OCI-LY1 (cell line): Measurements from ENCODE around the gene GUCA2A.

Experiments
- H2AFZ ChIP-seq: fragments of 200-600 bp; sonication (generic), shearing (Covaris generic); 2 replicates; pipeline ENCODE4 v1.6.0; 2014; ENCODE audit warnings: antibody characterized with exemption, mild to moderate bottlenecking, low read length
- H3F3A ChIP-seq: fragments of 200-600 bp; sonication (generic), shearing (Covaris generic); 2 replicates; pipeline ENCODE4 v1.6.0; 2014; ENCODE audit warnings: mild to moderate bottlenecking, antibody characterized with exemption, low read length, moderate library complexity; ENCODE audit not compliant: insufficient read depth
- H3K27ac ChIP-seq: fragments of 200-600 bp; sonication (generic); 2 replicates; pipeline ENCODE4 v1.5.1; 2014; ENCODE audit warnings: low read length, mixed run types, mild to moderate bottlenecking, low read depth; ENCODE audit not compliant: poor library complexity, severe bottlenecking
- H3K27me3 ChIP-seq: fragments of 200-600 bp; sonication (generic); 2 replicates; pipeline ENCODE4 v1.6.0; 2014; ENCODE audit warnings: antibody characterized with exemption, mild to moderate bottlenecking, low read length, moderate library complexity; ENCODE audit not compliant: insufficient read depth
- H3K36me3 ChIP-seq: fragments of 200-600 bp; sonication (generic); 2 replicates; pipeline ENCODE4 v1.6.1; 2014; ENCODE audit warnings: mild to moderate bottlenecking, antibody characterized with exemption, low read length, moderate library complexity, mixed read lengths; ENCODE audit not compliant: insufficient read depth
- H3K4me1 ChIP-seq: fragments of 200-600 bp; sonication (generic); 2 replicates; pipeline ENCODE4 v1.5.1; 2014; ENCODE audit warnings: mild to moderate bottlenecking, low read length, moderate library complexity; ENCODE audit not compliant: insufficient read depth, severe bottlenecking
- H3K4me2 ChIP-seq: fragments of 200-600 bp; sonication (generic), shearing (Covaris generic); 2 replicates; pipeline ENCODE4 v1.6.1; 2014; ENCODE audit warnings: low read length
- H3K4me3 ChIP-seq: fragments of 200-600 bp; sonication (generic); 2 replicates; pipeline ENCODE4 v1.5.1; 2014; ENCODE audit warnings: low read length, low read depth, mild to moderate bottlenecking, mixed read lengths; ENCODE audit not compliant: poor library complexity, severe bottlenecking
- H3K79me2 ChIP-seq: fragments of 200-600 bp; shearing (Covaris generic); 2 replicates; pipeline ENCODE4 v1.6.1; 2016; ENCODE audit warnings: mixed run types, low read length, mixed read lengths; ENCODE audit not compliant: insufficient read depth
- H3K9ac ChIP-seq: fragments of 200-600 bp; sonication (generic), shearing (Covaris generic); 2 replicates; pipeline ENCODE4 v1.6.1; 2014; ENCODE audit warnings: mild to moderate bottlenecking, low read length, mixed read lengths
- H3K9me2 ChIP-seq: fragments of 200-600 bp; sonication (generic), shearing (Covaris generic); 2 replicates; pipeline ENCODE4 v1.6.1; 2014; ENCODE audit warnings: low read depth, mild to moderate bottlenecking, low read length, mixed read lengths
- H3K9me3 ChIP-seq: fragments of 200-600 bp; shearing (Covaris generic); 2 replicates; pipeline ENCODE4 v1.6.1; 2014; ENCODE audit warnings: low read length, mixed read lengths
- H4K20me1 ChIP-seq: fragments of 200-600 bp; sonication (generic), shearing (Covaris generic); 2 replicates; pipeline ENCODE4 v1.6.0; 2016; ENCODE audit warnings: mild to moderate bottlenecking, low read length; ENCODE audit not compliant: insufficient read depth
- CTCF ChIP-seq: fragments of 200-600 bp; sonication (generic), shearing (Covaris generic); IDR thresholded peaks from 2 replicates; pipeline ENCODE4 v1.5.1; 2017; ENCODE audit warnings: mild to moderate bottlenecking, antibody characterized with exemption, low read length, moderate library complexity, mixed read lengths
- EZH2 ChIP-seq: fragments of 200-600 bp; sonication (generic), shearing (Covaris generic); IDR thresholded peaks from 2 replicates; pipeline ENCODE4 v1.8.0; 2017; ENCODE audit warnings: borderline replicate concordance, mixed run types, mild to moderate bottlenecking, antibody characterized with exemption, low read length, moderate library complexity, mixed read lengths

Gene GUCA2A

DNA sequence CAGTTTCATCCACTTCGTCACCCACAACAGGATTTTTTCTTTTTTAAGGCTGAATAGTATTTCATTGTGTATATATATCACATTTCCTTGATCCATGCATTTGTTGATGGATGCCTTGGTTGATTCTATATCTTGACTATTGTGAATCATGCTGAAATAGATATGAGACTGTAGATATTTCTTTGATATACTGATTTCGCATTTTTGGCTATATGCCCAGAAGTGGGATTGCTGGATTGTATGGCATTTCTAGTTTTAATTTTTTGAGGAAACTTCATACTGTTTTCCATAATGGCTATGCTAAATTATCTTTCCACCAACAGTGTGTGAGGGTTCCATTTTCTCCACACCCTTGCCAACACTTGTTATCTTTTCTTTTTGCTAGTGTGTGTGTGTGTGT, 6.4 kb downstream of the GUCA2A start:
- Histone ChIP-seq H2AFZ (no peak overlapping the region), H3K9me2 (no peaks in the 10 kb centered on the region), H3K79me2 (no peaks in the 10 kb centered on the region), H3K4me3 (no peak overlapping the region), H3K4me2 (no peak overlapping the region), H3K9me3 (no peaks in the 10 kb centered on the region), H3K27ac (no peak overlapping the region), H4K20me1 (no peaks in the 10 kb centered on the region), H3K9ac (no peak overlapping the region), H3K36me3 (no peaks in the 10 kb centered on the region), H3K27me3 (no peaks in the 10 kb centered on the region; the same call in 1 of the 2 replicates), H3F3A (no peaks in the 10 kb centered on the region), H3K4me1 (no peaks in the 10 kb centered on the region)
- TF ChIP-seq CTCF = no peak
- TF ChIP-seq EZH2 = no peak

GRCh38 chr1:42157667-42158066, 6.9 kb downstream of the GUCA2A start:
- no peaks in the 10 kb centered on the region for H3K4me1 ChIP-seq
- no peaks in the 10 kb centered on the region for H3K9me2 ChIP-seq
- no peak overlapping the region for H3K4me2 ChIP-seq
- no peak overlapping the region for H3K9ac ChIP-seq
- H4K20me1 ChIP-seq = no peaks in the 10 kb centered on the region
- peak; percentile 19; the same call in 1 of the 2 replicates for TF ChIP-seq CTCF
- no peak for TF ChIP-seq EZH2
- no peaks in the 10 kb centered on the region for H3F3A ChIP-seq
- H3K36me3 ChIP-seq = no peaks in the 10 kb centered on the region
- no peak overlapping the region for H2AFZ ChIP-seq
- H3K27me3 ChIP-seq = no peaks in the 10 kb centered on the region; the same call in 1 of the 2 replicates
- H3K79me2 ChIP-seq = no peaks in the 10 kb centered on the region
- H3K4me3 ChIP-seq = no peak overlapping the region
- H3K27ac ChIP-seq = no peak overlapping the region
- H3K9me3 ChIP-seq = no peaks in the 10 kb centered on the region

- H3K4me3 ChIP-seq = no peak overlapping the region
- H3K9me3 ChIP-seq = no peaks in the 10 kb centered on the region
- H3K27ac ChIP-seq = no peak overlapping the region
- no peaks in the 10 kb centered on the region for H3K27me3 ChIP-seq
- H3K9ac ChIP-seq = no peak overlapping the region
- H3K9me2 ChIP-seq = no peaks in the 10 kb centered on the region
- no peaks in the 10 kb centered on the region for H3K79me2 ChIP-seq
- H3F3A ChIP-seq = no peaks in the 10 kb centered on the region
- H3K4me2 ChIP-seq = no peak overlapping the region
- no peaks in the 10 kb centered on the region for H3K36me3 ChIP-seq
- no peaks in the 10 kb centered on the region for H4K20me1 ChIP-seq
- H2AFZ ChIP-seq = no peak overlapping the region
- TF ChIP-seq EZH2 (no peak), CTCF (no peak)
- no peaks in the 10 kb centered on the region for H3K4me1 ChIP-seq
These were observed 9.2 kb downstream of the GUCA2A start for GRCh38 chr1:42155362-42155761.
